ENCODE measurements around the gene DOK6. TPM values are rescaled to one million over a fixed set of nuclear protein-coding genes. Genes with fewer than 3 reads are reported as not detected.

Gene DOK6
- total and polyA plus RNA-seq, 9 of the 15 experiments (the other 6 are each of a cell fraction or from before 2014, with no cell fraction given), result not detected

- no peak overlapping the region for H3K4me2 ChIP-seq (ENCODE audit: insufficient read depth, low read length)
- no TSS peak for BruUV-seq (replicated peaks)
- DNase-seq (ENCODE audit: extremely low read depth in 1 of 4, low spot score in 3 of 4), result no peak
- 0% methylated on average over 2 of the region's 2 CpGs for WGBS (ENCODE audit: insufficient coverage, low coverage, missing lambda C conversion rate)
- intact Hi-C loops (cut with micrococcal nuclease) (no loop called here), in situ Hi-C loops (cut with MboI) (no loop called here)
- H3K9me1 ChIP-seq (ENCODE audit: control insufficient read depth, insufficient read depth, low read length), result no peaks in the 10 kb centered on the region
- H3K4me3 ChIP-seq, result no peak overlapping the region
- no peaks in the 10 kb centered on the region for H3K79me2 ChIP-seq (ENCODE audit: control insufficient read depth, insufficient read depth, low read length)
- POLR2A ChIA-PET, result no interaction called here
- no peak overlapping the region for H2AFZ ChIP-seq (ENCODE audit: low read depth, low read length)
- H3K9me3 ChIP-seq (replicated peaks; ENCODE audit: control insufficient read depth, insufficient read depth, low read depth, low read length), result no peaks in the 10 kb centered on the region
- no peaks in the 10 kb centered on the region for H4K20me1 ChIP-seq (replicated peaks; ENCODE audit: control insufficient read depth, insufficient read depth, low read length)
- H3K9ac ChIP-seq (ENCODE audit: insufficient read depth in 1 of 2, low read depth in 2 of 2, low read length in 2 of 2), result no peak overlapping the region
- no peaks in the 10 kb centered on the region for H3K27me3 ChIP-seq (ENCODE audit: control insufficient read depth in 2 of 2, insufficient read depth in 2 of 2, low read length in 2 of 2)
- H3K36me3 ChIP-seq (ENCODE audit: control insufficient read depth, insufficient read depth, low read length), result no peaks in the 10 kb centered on the region
- no peak for FAIRE-seq
- no peak overlapping the region for H3K27ac ChIP-seq (ENCODE audit: extremely low read depth, low read depth, low read length)
- no peak for ATAC-seq
- CTCF ChIA-PET (ENCODE audit: low intra/inter-chr PET ratio), result no interaction called here
- no peaks in the 10 kb centered on the region for H3K4me1 ChIP-seq (replicated peaks in 1 of 2; ENCODE audit: control insufficient read depth in 2 of 2, insufficient read depth in 2 of 2, low read length in 2 of 2)
- TF ChIP-seq ZSCAN29 (IDR thresholded peaks at IDR 0.05), result no peak
- TF ChIP-seq PCBP2 (IDR thresholded peaks at IDR 0.05; ENCODE audit: low read depth, low read length, poor library complexity, severe bottlenecking), result no peak
- no peak for TF ChIP-seq TRIM25 (IDR thresholded peaks at IDR 0.05; ENCODE audit: borderline replicate concordance)
- no peak for TF ChIP-seq ZNF134 (CRISPR knock-in tag; conservative IDR thresholded peaks at IDR 0.05)
- no peak for TF ChIP-seq ATF1 (CRISPR knock-in tag; IDR thresholded peaks at IDR 0.05)
- TF ChIP-seq ATF1 (tag; IDR thresholded peaks at IDR 0.05), result no peak
- no peak for TF ChIP-seq TCF15 (CRISPR knock-in tag; IDR thresholded peaks at IDR 0.05)
- TF ChIP-seq ZNF785 (CRISPR knock-in tag; IDR thresholded peaks at IDR 0.05), result no peak
- no peak for TF ChIP-seq ZNF197 (CRISPR knock-in tag; IDR thresholded peaks at IDR 0.05; ENCODE audit: low read depth)
- no peak for TF ChIP-seq ETS2 (tag; IDR thresholded peaks at IDR 0.05; ENCODE audit: borderline replicate concordance, poor library complexity, severe bottlenecking)
- no peak for TF ChIP-seq CTBP1 (IDR thresholded peaks at IDR 0.05; ENCODE audit: borderline replicate concordance)
- no peak for TF ChIP-seq HEY1 (CRISPR knock-in tag; IDR thresholded peaks at IDR 0.05; ENCODE audit: borderline replicate concordance)
- no peak for TF ChIP-seq SMAD1 (IDR thresholded peaks at IDR 0.05; ENCODE audit: low read depth, low read length, partially characterized antibody)
These were observed 228.2 kb downstream of the DOK6 start for GRCh38 chr18:69628774-69629359.
